ENCODE data around the gene NBL1.

DNA sequence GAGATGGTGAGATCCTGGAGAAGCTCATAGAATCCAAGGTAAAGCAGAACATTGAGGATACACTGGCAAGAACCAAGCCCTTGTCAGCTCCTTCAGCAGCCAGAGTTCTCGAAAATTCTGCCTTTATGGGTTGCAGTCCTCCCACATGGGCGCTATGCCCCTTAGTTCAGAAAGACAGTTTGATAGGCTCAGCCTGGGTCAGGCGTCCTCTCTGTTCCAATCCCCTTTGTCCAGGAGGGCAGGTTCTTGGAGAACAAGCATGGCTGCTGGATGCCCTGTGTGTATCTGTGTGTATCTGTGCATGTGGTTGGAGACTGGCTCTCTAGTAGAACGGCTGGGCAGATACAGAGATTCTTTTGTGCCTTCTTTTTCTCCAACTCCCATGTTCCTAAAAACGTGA, 8.0 kb upstream of the NBL1 start:
- TF ChIP-seq TAF1 (IDR thresholded peaks at IDR 0.05; ENCODE audit: borderline replicate concordance, low read depth, low read length): no peak
- TF ChIP-seq POLR2A (IDR thresholded peaks at IDR 0.05; ENCODE audit: low read depth, low read length): no peak
